ENCODE data around the gene METTL16.

METTL16 gene

GRCh38 chr17:2376107-2376506 lies 135.6 kb downstream of the METTL16 start:
- no peaks in the 10 kb centered on the region for H4K20me1 ChIP-seq
- H3K4me3 ChIP-seq = no peak overlapping the region
- no peaks in the 10 kb centered on the region for H3K9me3 ChIP-seq
- no peaks in the 10 kb centered on the region for H3K27me3 ChIP-seq
- no peak overlapping the region for H3K27ac ChIP-seq
- no peak overlapping the region for H3K9ac ChIP-seq
- H3K36me3 ChIP-seq = peaks cover 91% of the 10 kb centered on the region
- H3K4me1 ChIP-seq = no peaks in the 10 kb centered on the region
- TF ChIP-seq Cebpa-rat (IDR thresholded peaks at IDR 0.05) = no peak
- H3K4me2 ChIP-seq = no peak overlapping the region

- Histone ChIP-seq H3K36me3 (peaks cover 91% of the 10 kb centered on the region), H3K27me3 (no peaks in the 10 kb centered on the region), H3K4me2 (no peak overlapping the region)
Measured at GRCh38 chr17:2375406-2375805, 136.3 kb downstream of the METTL16 start.

GRCh38 chr17:2374549-2375285 lies 137.0 kb downstream of the METTL16 start:
- H3K4me3 ChIP-seq = no peak overlapping the region
- no peaks in the 10 kb centered on the region for H3K27me3 ChIP-seq
- H3K4me2 ChIP-seq = no peak overlapping the region
- 0 out of 2 replicates have a peak overlapping the region, but pooled peaks have one; percentile 1 for H3K9ac ChIP-seq
- no peaks in the 10 kb centered on the region for H4K20me1 ChIP-seq
- H3K9me3 ChIP-seq = no peaks in the 10 kb centered on the region
- H3K4me1 ChIP-seq = peaks cover 8% of the 10 kb centered on the region
- TF ChIP-seq Cebpa-rat (IDR thresholded peaks at IDR 0.05) = no peak
- peaks cover 91% of the 10 kb centered on the region for H3K36me3 ChIP-seq
- H3K27ac ChIP-seq = peak overlapping the region; percentile 9; the same call in 1 of the 2 replicates

More at GRCh38 chr17:2375406-2375805, 136.3 kb downstream of the METTL16 start:
- Histone ChIP-seq H3K4me3 (no peak overlapping the region), H3K27ac (peak overlapping the region; percentile 9; the same call in 1 of the 2 replicates), H3K9me3 (no peaks in the 10 kb centered on the region), H3K4me1 (peaks cover under 1% of the 10 kb centered on the region; the same call in 1 of the 2 replicates), H4K20me1 (no peaks in the 10 kb centered on the region), H3K9ac (no peak overlapping the region)
- no peak for TF ChIP-seq Cebpa-rat (IDR thresholded peaks at IDR 0.05)

- no peak overlapping the region for H3K9ac ChIP-seq
- H3K9me3 ChIP-seq = no peaks in the 10 kb centered on the region
- no peaks in the 10 kb centered on the region for H4K20me1 ChIP-seq
- H3K4me1 ChIP-seq = peaks cover 23% of the 10 kb centered on the region
- H3K4me3 ChIP-seq = no peak overlapping the region
- no peaks in the 10 kb centered on the region for H3K27me3 ChIP-seq
- H3K4me2 ChIP-seq = no peak overlapping the region
- H3K36me3 ChIP-seq = peaks cover 75% of the 10 kb centered on the region
- H3K27ac ChIP-seq = no peak overlapping the region
- TF ChIP-seq Cebpa-rat (IDR thresholded peaks at IDR 0.05) = no peak
Measured at GRCh38 chr17:2373179-2373578, 138.5 kb downstream of the METTL16 start.

- H3K9me3 ChIP-seq = no peaks in the 10 kb centered on the region
- H3K36me3 ChIP-seq = peaks cover 70% of the 10 kb centered on the region
- H3K9ac ChIP-seq = no peak overlapping the region
- H3K4me3 ChIP-seq = no peak overlapping the region
- no peaks in the 10 kb centered on the region for H4K20me1 ChIP-seq
- no peak overlapping the region for H3K4me2 ChIP-seq
- H3K4me1 ChIP-seq = peaks cover 28% of the 10 kb centered on the region
- H3K27ac ChIP-seq = no peak overlapping the region
- no peak for TF ChIP-seq Cebpa-rat (IDR thresholded peaks at IDR 0.05)
- H3K27me3 ChIP-seq = no peaks in the 10 kb centered on the region
Measured at GRCh38 chr17:2372681-2373080, 139.0 kb downstream of the METTL16 start.

GRCh38 chr17:2372180-2372579 lies 139.5 kb downstream of the METTL16 start:
- Histone ChIP-seq H3K4me1 (peaks cover 33% of the 10 kb centered on the region), H3K27ac (no peak overlapping the region), H3K4me2 (no peak overlapping the region), H3K9ac (no peak overlapping the region), H3K36me3 (peaks cover 65% of the 10 kb centered on the region), H4K20me1 (no peaks in the 10 kb centered on the region), H3K27me3 (no peaks in the 10 kb centered on the region), H3K4me3 (no peak overlapping the region), H3K9me3 (no peaks in the 10 kb centered on the region)
- no peak for TF ChIP-seq Cebpa-rat (IDR thresholded peaks at IDR 0.05)

GRCh38 chr17:2371183-2372130 lies 140.2 kb downstream of the METTL16 start:
- Histone ChIP-seq H3K4me2 (no peak overlapping the region), H3K27ac (0 out of 2 replicates have a peak overlapping the region, but pooled peaks have one; percentile 76), H3K36me3 (peaks cover 66% of the 10 kb centered on the region), H3K9me3 (no peaks in the 10 kb centered on the region), H4K20me1 (no peaks in the 10 kb centered on the region), H3K9ac (no peak overlapping the region), H3K27me3 (no peaks in the 10 kb centered on the region), H3K4me1 (peaks cover 39% of the 10 kb centered on the region), H3K4me3 (no peak overlapping the region)
- no peak for TF ChIP-seq Cebpa-rat (IDR thresholded peaks at IDR 0.05)

GRCh38 chr17:2370211-2370589 lies 141.5 kb downstream of the METTL16 start:
- no peaks in the 10 kb centered on the region for H3K27me3 ChIP-seq
- peak overlapping the region; percentile 79 for H3K4me2 ChIP-seq
- H3K4me1 ChIP-seq = peaks cover 39% of the 10 kb centered on the region
- H3K9ac ChIP-seq = no peak overlapping the region
- H4K20me1 ChIP-seq = no peaks in the 10 kb centered on the region
- H3K9me3 ChIP-seq = no peaks in the 10 kb centered on the region
- TF ChIP-seq Cebpa-rat (IDR thresholded peaks at IDR 0.05) = no peak
- peak overlapping the region; percentile 76 for H3K27ac ChIP-seq
- no peak overlapping the region for H3K4me3 ChIP-seq
- H3K36me3 ChIP-seq = peaks cover 66% of the 10 kb centered on the region

GRCh38 chr17:2369551-2370210 lies 142.0 kb downstream of the METTL16 start:
- Histone ChIP-seq H3K4me2 (peak overlapping the region; percentile 79), H4K20me1 (no peaks in the 10 kb centered on the region), H3K36me3 (peaks cover 66% of the 10 kb centered on the region), H3K27me3 (no peaks in the 10 kb centered on the region), H3K9me3 (no peaks in the 10 kb centered on the region), H3K9ac (peak overlapping the region; percentile 73), H3K4me3 (no peak overlapping the region), H3K4me1 (peaks cover 39% of the 10 kb centered on the region), H3K27ac (peak overlapping the region; percentile 76)
- TF ChIP-seq Cebpa-rat (IDR thresholded peaks at IDR 0.05) = no peak

All from BLaER1 (cell line).